ENCODE results near the gene TIMM9. TPM values are rescaled to one million over a fixed set of nuclear protein-coding genes. Genes with fewer than 3 reads are reported as not detected.

Gene TIMM9, protein sequence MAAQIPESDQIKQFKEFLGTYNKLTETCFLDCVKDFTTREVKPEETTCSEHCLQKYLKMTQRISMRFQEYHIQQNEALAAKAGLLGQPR
- total RNA-seq: 10 to 100 TPM in 3 of 4 donors, 1 to 10 TPM in 1; 4.9 to 48.9 (median 30.4) TPM

- DNase-seq: peak; percentile 95 to 97
- TF ChIP-seq, protein P1, sequence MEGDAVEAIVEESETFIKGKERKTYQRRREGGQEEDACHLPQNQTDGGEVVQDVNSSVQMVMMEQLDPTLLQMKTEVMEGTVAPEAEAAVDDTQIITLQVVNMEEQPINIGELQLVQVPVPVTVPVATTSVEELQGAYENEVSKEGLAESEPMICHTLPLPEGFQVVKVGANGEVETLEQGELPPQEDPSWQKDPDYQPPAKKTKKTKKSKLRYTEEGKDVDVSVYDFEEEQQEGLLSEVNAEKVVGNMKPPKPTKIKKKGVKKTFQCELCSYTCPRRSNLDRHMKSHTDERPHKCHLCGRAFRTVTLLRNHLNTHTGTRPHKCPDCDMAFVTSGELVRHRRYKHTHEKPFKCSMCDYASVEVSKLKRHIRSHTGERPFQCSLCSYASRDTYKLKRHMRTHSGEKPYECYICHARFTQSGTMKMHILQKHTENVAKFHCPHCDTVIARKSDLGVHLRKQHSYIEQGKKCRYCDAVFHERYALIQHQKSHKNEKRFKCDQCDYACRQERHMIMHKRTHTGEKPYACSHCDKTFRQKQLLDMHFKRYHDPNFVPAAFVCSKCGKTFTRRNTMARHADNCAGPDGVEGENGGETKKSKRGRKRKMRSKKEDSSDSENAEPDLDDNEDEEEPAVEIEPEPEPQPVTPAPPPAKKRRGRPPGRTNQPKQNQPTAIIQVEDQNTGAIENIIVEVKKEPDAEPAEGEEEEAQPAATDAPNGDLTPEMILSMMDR (IDR thresholded peaks at IDR 0.05): peak in 1 of 4 experiments; percentile 10
- peak; percentile 48 to 69 for TF ChIP-seq POLR2A (IDR thresholded peaks at IDR 0.05)
- H3K36me3 ChIP-seq: no peaks in the 10 kb centered on the region
- H3K4me1 ChIP-seq: no peaks in the 10 kb centered on the region
- peak within 1 kb of the TSS; percentile 78 to 96 for H3K4me3 ChIP-seq
- no peaks in the 10 kb centered on the region for H3K27me3 ChIP-seq
- H3K9me3 ChIP-seq: no peaks in the 10 kb centered on the region
- intact Hi-C loops (cut with DNase I; ENCODE audit: low total_unique reads): no loop called here
- peak within 1 kb of the TSS; percentile 91 to 94 for H3K27ac ChIP-seq
These were observed at the start of gene TIMM9, which contains the start of gene KIAA0586 for GRCh38 chr14:58427281-58428117. TSS of gene TIMM9 (minus strand) at chr14:58427531. CDS start at chr14:58411945, 15,586 bp downstream. TSS of gene KIAA0586 (plus strand) at chr14:58427719. CDS start at chr14:58428265, 546 bp downstream.

DNA sequence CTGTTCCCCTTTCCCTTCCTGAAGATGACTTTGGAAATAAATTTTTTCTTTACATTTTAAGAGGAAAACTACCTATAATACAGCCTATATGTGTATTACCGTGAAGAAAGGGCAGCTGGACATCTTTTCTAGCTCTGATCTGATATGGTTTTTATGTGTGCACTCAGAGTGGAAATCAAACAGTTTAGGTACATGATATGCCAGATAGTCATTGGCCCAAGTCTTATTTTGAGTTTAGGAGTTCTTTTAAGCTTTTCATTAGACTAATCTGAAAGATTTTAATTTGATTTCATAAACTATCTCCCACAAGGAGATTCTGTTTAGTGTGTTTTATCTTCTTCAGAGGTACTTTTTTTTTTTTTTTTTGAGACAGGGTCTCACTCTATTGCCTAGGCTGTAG lies 49.0 kb upstream of the TIMM9 start:
- intact Hi-C loops (cut with DNase I; ENCODE audit: low total_unique reads): no loop called here
- no peak overlapping the region for H3K4me3 ChIP-seq
- no peak overlapping the region for H3K27ac ChIP-seq
- H3K4me1 ChIP-seq: no peaks in the 10 kb centered on the region
- H3K9me3 ChIP-seq: no peaks in the 10 kb centered on the region
- TF ChIP-seq POLR2A (IDR thresholded peaks at IDR 0.05): no peak
- TF ChIP-seq, protein P1 (IDR thresholded peaks at IDR 0.05): no peak
- no peaks in the 10 kb centered on the region for H3K36me3 ChIP-seq
- H3K27me3 ChIP-seq: no peaks in the 10 kb centered on the region
- DNase-seq: no peak

DNA sequence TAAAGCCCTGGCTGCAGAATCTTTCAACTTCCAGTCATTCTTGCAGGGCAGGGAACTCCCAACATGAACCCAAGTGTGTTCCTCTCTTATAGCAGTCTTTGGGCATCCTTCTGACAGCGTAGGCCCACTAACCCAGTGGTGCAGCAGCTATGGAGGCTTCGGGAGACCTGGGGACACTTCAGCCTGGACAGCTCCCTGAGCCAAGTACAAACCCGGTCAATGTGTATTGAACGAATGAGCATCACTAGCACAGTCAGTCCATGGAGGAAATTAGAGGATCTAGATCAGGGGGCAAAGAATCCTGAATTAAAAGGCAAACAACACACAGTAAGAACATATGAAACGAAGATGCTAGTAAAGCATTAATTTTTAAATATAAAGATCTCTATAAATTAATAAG lies 42.0 kb upstream of the TIMM9 start:
- TF ChIP-seq POLR2A (IDR thresholded peaks at IDR 0.05): no peak
- TF ChIP-seq, protein P1 (IDR thresholded peaks at IDR 0.05): no peak
- Histone ChIP-seq H3K27me3 (no peaks in the 10 kb centered on the region), H3K4me3 (no peak overlapping the region), H3K9me3 (no peaks in the 10 kb centered on the region), H3K27ac (no peak overlapping the region), H3K36me3 (no peaks in the 10 kb centered on the region), H3K4me1 (no peaks in the 10 kb centered on the region)
- intact Hi-C loops (cut with DNase I; ENCODE audit: low total_unique reads): no loop called here
- no peak for DNase-seq

DNA sequence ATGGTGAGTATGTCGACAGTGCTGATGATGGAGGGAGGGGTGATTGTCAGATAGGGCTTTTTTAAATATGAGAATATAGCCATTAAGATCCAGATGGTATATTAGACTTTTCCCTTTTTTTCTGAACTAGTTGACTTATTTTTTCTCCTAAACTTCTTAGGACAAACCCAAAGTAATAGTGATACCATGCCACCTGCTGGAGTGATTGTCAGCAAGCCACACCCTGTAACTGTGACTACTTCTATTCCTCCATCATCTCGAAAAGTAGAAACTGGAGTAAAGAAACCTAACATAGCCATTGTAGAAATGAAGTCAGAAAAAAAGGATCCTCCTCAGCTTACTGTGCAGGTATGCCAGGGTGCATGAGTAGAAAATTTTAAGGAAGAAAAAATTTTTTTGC lies 40.2 kb upstream of the TIMM9 start:
- Histone ChIP-seq H3K4me1 (no peaks in the 10 kb centered on the region), H3K4me3 (no peak overlapping the region), H3K36me3 (no peaks in the 10 kb centered on the region), H3K27me3 (no peaks in the 10 kb centered on the region), H3K9me3 (no peaks in the 10 kb centered on the region), H3K27ac (no peak overlapping the region)
- DNase-seq: no peak
- TF ChIP-seq, protein P1 (IDR thresholded peaks at IDR 0.05): no peak
- no peak for TF ChIP-seq POLR2A (IDR thresholded peaks at IDR 0.05)
- intact Hi-C loops (cut with DNase I; ENCODE audit: low total_unique reads): no loop called here

DNA sequence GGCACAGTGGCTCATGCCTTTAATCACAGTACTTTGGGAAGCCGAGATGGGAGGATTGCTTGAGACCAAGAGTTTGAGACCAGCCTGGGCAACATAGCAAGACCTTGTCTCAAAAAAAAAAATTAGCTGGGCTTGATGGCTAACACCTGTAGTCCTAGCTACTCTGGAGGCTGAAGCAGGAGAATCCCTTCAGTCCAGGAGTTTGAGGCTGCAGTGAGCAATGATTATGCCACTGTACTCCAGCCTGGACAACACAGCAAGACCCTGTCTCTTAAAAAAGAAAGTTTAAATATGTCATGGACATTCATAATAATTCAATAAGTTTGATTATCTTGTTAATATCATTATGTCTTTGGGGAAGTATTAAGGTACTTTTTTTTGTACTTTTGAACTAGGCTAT lies 39.1 kb upstream of the TIMM9 start:
- Histone ChIP-seq H3K27me3 (no peaks in the 10 kb centered on the region), H3K4me3 (no peak overlapping the region), H3K36me3 (no peaks in the 10 kb centered on the region), H3K27ac (no peak overlapping the region), H3K9me3 (no peaks in the 10 kb centered on the region), H3K4me1 (no peaks in the 10 kb centered on the region)
- DNase-seq: no peak
- no peak for TF ChIP-seq POLR2A (IDR thresholded peaks at IDR 0.05)
- TF ChIP-seq, protein P1 (IDR thresholded peaks at IDR 0.05): no peak
- intact Hi-C loops (cut with DNase I; ENCODE audit: low total_unique reads): no loop called here

Data from uterus (tissue), 4 donors.